K562 (cell line): ENCODE measurements around the gene DHRS11. TPM values are rescaled to one million over a fixed set of nuclear protein-coding genes. Genes with fewer than 3 reads are reported as not detected.

Experiments used
- ARID3B ChIP-seq: fragments of 250-450 bp; sonication (Bioruptor Pico); IDR thresholded peaks from 2 replicates; pipeline ENCODE4 v1.4.0; 2020; ENCODE audit warnings: borderline replicate concordance
- ATF6 ChIP-seq: sonication (generic); formaldehyde crosslinking; IDR thresholded peaks from 2 replicates; pipeline ENCODE4 v1.4.0; 2020; ENCODE audit warnings: mild to moderate bottlenecking, missing genetic modification reagents
- CCAR2 ChIP-seq: fragments of 200-400 bp; formaldehyde crosslinking; IDR thresholded peaks from 2 replicates; pipeline ENCODE4 v1.6.1; 2017; ENCODE audit warnings: mild to moderate bottlenecking, low read depth, low read length
- CREM ChIP-seq: IDR thresholded peaks from 2 replicates; pipeline ENCODE4 v1.6.1; 2014; ENCODE audit warnings: antibody characterized with exemption, low read depth
- FOSL1 ChIP-seq: fragments of 200-800 bp; sonication (Bioruptor generic); conservative IDR thresholded peaks from 2 replicates; pipeline ENCODE4 v1.6.1; 2016; ENCODE audit warnings: missing genetic modification characterization, missing compliant biosample characterization
- GATAD2A ChIP-seq: fragments of 450-650 bp; IDR thresholded peaks from 2 replicates; pipeline ENCODE4 v1.6.1; 2017
- GTF2A2 ChIP-seq: IDR thresholded peaks from 2 replicates; pipeline ENCODE4 v1.6.1; 2016; ENCODE audit warnings: mild to moderate bottlenecking, missing genetic modification characterization, missing compliant biosample characterization
- HDAC1 ChIP-seq, 2 experiments: fragments of 450-650 bp; IDR thresholded peaks; 2 replicates each; pipeline ENCODE4 v1.6.1; 2016 to 2017; ENCODE audit warnings: inconsistent platforms in 1 of 2, mild to moderate bottlenecking in 1 of 2, moderate library complexity in 1 of 2
- LCOR ChIP-seq: sonication (generic); formaldehyde crosslinking; IDR thresholded peaks from 2 replicates; pipeline ENCODE4 v1.8.0; 2022; ENCODE audit warnings: mild to moderate bottlenecking, missing genetic modification reagents
- MAZ ChIP-seq, 2 experiments: fragments of 450-650 bp in 1 of 2; sonication (generic) in 1 of 2; formaldehyde crosslinking; IDR thresholded peaks in 1 of 2; conservative IDR thresholded peaks in 1 of 2; 2 replicates each; pipeline versions ENCODE4 v1.4.0 to v1.5.0; 2020; ENCODE audit warnings: mild to moderate bottlenecking in 1 of 2, missing genetic modification reagents in 1 of 2
- MTF1 ChIP-seq: fragments of 250-450 bp; sonication (Bioruptor Pico); IDR thresholded peaks from 2 replicates; pipeline ENCODE4 v1.9.0; 2021; ENCODE audit warnings: moderate library complexity, mild to moderate bottlenecking, inconsistent platforms, borderline replicate concordance
- NFATC3 ChIP-seq: fragments of 450-650 bp; IDR thresholded peaks from 2 replicates; pipeline ENCODE4 v1.6.1; 2017; ENCODE audit warnings: mild to moderate bottlenecking
- NFIX ChIP-seq: fragments of 250-450 bp; sonication (Bioruptor Pico); IDR thresholded peaks from 2 replicates; pipeline ENCODE4 v1.4.0; 2020; ENCODE audit warnings: low read depth, mild to moderate bottlenecking, moderate library complexity
- NR3C1 ChIP-seq: sonication (generic); formaldehyde crosslinking; IDR thresholded peaks from 2 replicates; pipeline ENCODE4 v1.8.1; 2022; ENCODE audit warnings: missing genetic modification reagents
- RREB1 ChIP-seq: fragments of 250-450 bp; sonication (Bioruptor Pico); IDR thresholded peaks from 2 replicates; pipeline ENCODE4 v1.4.0; 2020
- STAT5B ChIP-seq: fragments of 250-450 bp; sonication (Bioruptor Pico); IDR thresholded peaks from 2 replicates; pipeline ENCODE4 v1.8.0; 2021; ENCODE audit warnings: mild to moderate bottlenecking, inconsistent platforms
- TAL1 ChIP-seq: fragments of 450-650 bp; IDR thresholded peaks from 2 replicates; pipeline ENCODE4 v1.6.1; 2016; ENCODE audit warnings: mild to moderate bottlenecking
- ZNF444 ChIP-seq: fragments of 250-450 bp; sonication (Bioruptor Pico); IDR thresholded peaks from 2 replicates; pipeline ENCODE4 v1.4.0; 2020; ENCODE audit warnings: mild to moderate bottlenecking, moderate library complexity
- ZNF740 ChIP-seq, 3 experiments: fragments of 200-800 bp in 1 of 3; sonication (Bioruptor generic) in 1 of 3; sonication (generic) in 1 of 3; formaldehyde crosslinking in 1 of 3; IDR thresholded peaks; 2 replicates each; pipeline versions ENCODE4 v1.6.1 to v1.8.0; 2016 to 2022; ENCODE audit warnings: mild to moderate bottlenecking in 2 of 3, missing compliant biosample characterization in 2 of 3, missing genetic modification characterization in 2 of 3, missing genetic modification reagents in 1 of 3
- polyA plus RNA-seq, 8 experiments: library from polyadenylated mRNA; depleted of rRNA in 4 of 8; stranded (reverse) in 5 of 8; unstranded in 3 of 8; fragments of >200 nt; fragmentation: Nextera tagmentation in 2 of 8; fragmentation: Illumina TruSeq in 1 of 8; extraction: Ambion mirVana in 2 of 8; extraction: Trizol in 1 of 8; gene quantifications; 2 replicates each; pipeline versions ENCODE4 v1.2.1 to v1.2.3, GENCODE V29; 2011 to 2014; ENCODE audit warnings: inconsistent platforms in 1 of 8, missing spikeins in 1 of 8
- total RNA-seq, 7 experiments: library from RNA; depleted of rRNA in 6 of 7; stranded (reverse); fragments of >200 nt in 6 of 7; fragmentation: Illumina TruSeq in 2 of 7; extraction: Trizol in 2 of 7; gene quantifications; 2 replicates each; pipeline versions ENCODE4 v1.2.1 to v1.2.3, GENCODE V29; 2011 to 2021; ENCODE audit warnings: low replicate concordance in 1 of 7

Gene DHRS11
- total and polyA plus RNA-seq, 9 of the 15 experiments (the other 6 are each of a cell fraction or from before 2014, with no cell fraction given) = 15.2 to 123 (median 59.8) TPM

- TF ChIP-seq MTF1 (CRISPR knock-in tag) (no peak), NFATC3 (no peak), MAZ (CRISPR knock-in tag; conservative IDR thresholded peaks at IDR 0.05 in 1 of 2, IDR thresholded peaks at IDR 0.05 in 1 of 2) (peak in 1 of 2 experiments; percentile 49; a peak in 1 of 4 replicates), HDAC1 (IDR thresholded peaks at IDR 0.05) (peak in 1 of 2 experiments; percentile 57; a peak in 2 of 4 replicates), CCAR2 (no peak), STAT5B (CRISPR knock-in tag) (no peak), LCOR (CRISPR knock-in tag) (no peak), GATAD2A (no peak; the same call in 1 of the 2 replicates), ARID3B (CRISPR knock-in tag) (no peak), TAL1 (peak; percentile 23; the same call in 1 of the 2 replicates), FOSL1 (tag) (no peak), GTF2A2 (tag) (no peak), NFIX (CRISPR knock-in tag) (no peak), RREB1 (CRISPR knock-in tag) (no peak), ATF6 (CRISPR knock-in tag) (no peak), ZNF444 (CRISPR knock-in tag) (no peak), NR3C1 (no peak), ZNF740 (CRISPR knock-in tag; IDR thresholded peaks at IDR 0.05) (no peak), ZNF740 (tag; IDR thresholded peaks at IDR 0.05) (no peak), CREM (0 out of 2 replicates have a peak, but pooled peaks have one; percentile 11)
Observed at GRCh38 chr17:36590082-36590481, 1.6 kb upstream of the DHRS11 start (continued).
